H1 (cell line): ENCODE data around the gene RABL6. TPM values are rescaled to one million over a fixed set of nuclear protein-coding genes. Genes with fewer than 3 reads are reported as not detected.

Source experiments
- BCL11A ChIP-seq, 2 experiments: IDR thresholded peaks; one replicate each; pipeline ENCODE4 v1.6.1; 2011; ENCODE audit warnings: low read depth in 2 of 2, low read length in 2 of 2, mild to moderate bottlenecking in 2 of 2
- BRCA1 ChIP-seq: IDR thresholded peaks from 2 replicates; pipeline ENCODE4 v1.6.1; 2012; ENCODE audit warnings: low read depth, low read length, improper control_type of control experiment
- CBX5 ChIP-seq: fragments of 300-800, 300-1000 bp; sonication (generic); IDR thresholded peaks from 2 replicates; pipeline ENCODE4 v1.7.1; 2016; ENCODE audit warnings: antibody characterized with exemption, low read length, low read depth
- CEBPB ChIP-seq: IDR thresholded peaks from 2 replicates; pipeline ENCODE4 v1.6.1; 2012; ENCODE audit warnings: low read depth, low read length
- CHD7 ChIP-seq: fragments of 300-600 bp; sonication (generic); IDR thresholded peaks from 2 replicates; pipeline ENCODE4 v1.7.1; 2012; ENCODE audit warnings: low read length, moderate library complexity, mild to moderate bottlenecking, inconsistent platforms; ENCODE audit not compliant: insufficient replicate concordance
- EP300 ChIP-seq, 2 experiments: IDR thresholded peaks; 1 replicate in 1 of 2; 2 replicates in 1 of 2; pipeline ENCODE4 v1.6.1; 2011 to 2012; ENCODE audit warnings: low read depth in 2 of 2, low read length in 2 of 2, mild to moderate bottlenecking in 2 of 2, borderline replicate concordance in 1 of 2, inconsistent platforms in 1 of 2, moderate library complexity in 1 of 2
- FOSL1 ChIP-seq: IDR thresholded peaks from 2 replicates; pipeline ENCODE4 v1.6.1; 2011; ENCODE audit warnings: mild to moderate bottlenecking, low read depth, low read length, moderate library complexity; ENCODE audit not compliant: insufficient read depth
- KDM1A ChIP-seq: fragments of 200-600, 300-600 bp; sonication (generic); IDR thresholded peaks from 2 replicates; pipeline ENCODE4 v1.7.1; 2016; ENCODE audit warnings: mild to moderate bottlenecking, low read length, borderline replicate concordance
- POLR2AphosphoS5 ChIP-seq: IDR thresholded peaks from 2 replicates; pipeline ENCODE4 v1.6.1; 2011; ENCODE audit warnings: low read depth, low read length
- SIRT6 ChIP-seq: IDR thresholded peaks from one replicate; pipeline ENCODE4 v1.7.1; 2012; ENCODE audit warnings: low read length, inconsistent platforms
- USF2 ChIP-seq: IDR thresholded peaks from 2 replicates; pipeline ENCODE4 v1.6.1; 2011; ENCODE audit warnings: low read length, improper control_type of control experiment
- YY1 ChIP-seq: IDR thresholded peaks from 2 replicates; pipeline ENCODE4 v1.6.1; 2011; ENCODE audit warnings: low read depth, mild to moderate bottlenecking, low read length
- polyA plus RNA-seq, 7 experiments: library from polyadenylated mRNA; depleted of rRNA in 3 of 7; stranded (reverse) in 5 of 7; unstranded in 2 of 7; fragments of >200 nt in 5 of 7; fragments of 200-250 nt in 2 of 7; gene quantifications; 1 replicate in 5 of 7; 2 replicates in 1 of 7; 4 replicates in 1 of 7; pipeline versions ENCODE4 v1.2.1 to v1.2.3, GENCODE V29; 2011 to 2013; ENCODE audit warnings: missing spikeins in 2 of 7, mixed read lengths in 2 of 7
- total RNA-seq: library from RNA; stranded (reverse); fragmentation: NEBNext Ultra II Directional; extraction: Animal tissue kit (Norgen Biotek cat#: 25700); gene quantifications from 2 replicates; pipeline ENCODE4 v1.2.1, GENCODE V29; 2021

RABL6 gene
- total and polyA plus RNA-seq, 2 of the 8 experiments (the other 6 are each of a cell fraction or from before 2014, with no cell fraction given) = 70.1 to 130 TPM

GRCh38 chr9:136763649-136764035, 44.1 kb upstream of the RABL6 start (continued):
- TF ChIP-seq CHD7 = no peak
- TF ChIP-seq BRCA1 = no peak
- no peak for TF ChIP-seq YY1
- no peak for TF ChIP-seq POLR2AphosphoS5
- TF ChIP-seq FOSL1 = no peak
- no peak for TF ChIP-seq CBX5
- TF ChIP-seq SIRT6 = no peak
- TF ChIP-seq EP300 (IDR thresholded peaks at IDR 0.05; ENCODE audit: borderline replicate concordance in 1 of 2, low read depth in 2 of 2, low read length in 2 of 2) = no peak
- no peak for TF ChIP-seq USF2
- no peak for TF ChIP-seq BCL11A (IDR thresholded peaks at IDR 0.05; ENCODE audit: low read depth in 2 of 2, low read length in 2 of 2)
- TF ChIP-seq KDM1A = no peak
- TF ChIP-seq CEBPB = no peak
